HCT116 (cell line): ENCODE measurements around the gene MYBPC1.

Experiments used
- CTCF ChIP-seq, 3 experiments: fragments of 200-600 bp in 1 of 3; sonication (generic) in 1 of 3; IDR thresholded peaks in 2 of 3; conservative IDR thresholded peaks in 1 of 3; 2 replicates each; pipeline ENCODE4 v1.5.1; 2012 to 2017; ENCODE audit warnings: low read depth in 2 of 3, low read length in 2 of 3, antibody characterized with exemption in 1 of 3, borderline replicate concordance in 1 of 3, control low read depth in 1 of 3, mild to moderate bottlenecking in 1 of 3, mixed read lengths in 1 of 3, mixed run types in 1 of 3, moderate library complexity in 1 of 3; ENCODE audit not compliant: insufficient read depth in 1 of 3
- ELF1 ChIP-seq: IDR thresholded peaks from 2 replicates; pipeline ENCODE4 v1.6.1; 2012; ENCODE audit warnings: low read depth, borderline replicate concordance
- EZH2phosphoT487 ChIP-seq: fragments of 200-600 bp; IDR thresholded peaks from 2 replicates; pipeline ENCODE4 v1.6.1; 2018; ENCODE audit warnings: antibody characterized with exemption, borderline replicate concordance
- FOSL1 ChIP-seq: IDR thresholded peaks from 2 replicates; pipeline ENCODE4 v1.6.1; 2012; ENCODE audit warnings: low read depth
- POLR2A ChIP-seq: IDR thresholded peaks from 2 replicates; pipeline ENCODE4 v1.7.0; 2011; ENCODE audit warnings: borderline replicate concordance; ENCODE audit not compliant: insufficient read depth, insufficient read length; ENCODE audit errors: extremely low read depth
- POLR2AphosphoS5 ChIP-seq: IDR thresholded peaks from 2 replicates; pipeline ENCODE4 v1.6.1; 2011; ENCODE audit warnings: mild to moderate bottlenecking, low read depth, low read length, moderate library complexity
- RAD21 ChIP-seq: IDR thresholded peaks from 2 replicates; pipeline ENCODE4 v1.6.1; 2012; ENCODE audit warnings: low read depth, mild to moderate bottlenecking
- SIN3A ChIP-seq: IDR thresholded peaks from 2 replicates; pipeline ENCODE4 v1.6.1; 2012; ENCODE audit warnings: low read depth
- ZBTB33 ChIP-seq: IDR thresholded peaks from 2 replicates; pipeline ENCODE4 v1.6.1; 2011; ENCODE audit warnings: mild to moderate bottlenecking, low read length, moderate library complexity; ENCODE audit not compliant: insufficient replicate concordance; ENCODE audit errors: extremely low read depth
- TF ChIP-seq, protein P1 (sequence below): IDR thresholded peaks from 2 replicates; pipeline ENCODE4 v1.6.1; 2012; ENCODE audit warnings: low read depth
- TF ChIP-seq, protein P2 (sequence below): IDR thresholded peaks from 2 replicates; pipeline ENCODE4 v1.6.1; 2012

- TF ChIP-seq CTCF (IDR thresholded peaks at IDR 0.05 in 2 of 3, conservative IDR thresholded peaks at IDR 0.05 in 1 of 3; ENCODE audit: borderline replicate concordance in 1 of 3, insufficient read depth in 1 of 3, low read depth in 2 of 3, low read length in 2 of 3) (no peak), POLR2AphosphoS5 (no peak), EZH2phosphoT487 (no peak), RAD21 (no peak), ELF1 (no peak), ZBTB33 (no peak), SIN3A (no peak), FOSL1 (no peak), POLR2A (no peak)
- TF ChIP-seq, protein P1, sequence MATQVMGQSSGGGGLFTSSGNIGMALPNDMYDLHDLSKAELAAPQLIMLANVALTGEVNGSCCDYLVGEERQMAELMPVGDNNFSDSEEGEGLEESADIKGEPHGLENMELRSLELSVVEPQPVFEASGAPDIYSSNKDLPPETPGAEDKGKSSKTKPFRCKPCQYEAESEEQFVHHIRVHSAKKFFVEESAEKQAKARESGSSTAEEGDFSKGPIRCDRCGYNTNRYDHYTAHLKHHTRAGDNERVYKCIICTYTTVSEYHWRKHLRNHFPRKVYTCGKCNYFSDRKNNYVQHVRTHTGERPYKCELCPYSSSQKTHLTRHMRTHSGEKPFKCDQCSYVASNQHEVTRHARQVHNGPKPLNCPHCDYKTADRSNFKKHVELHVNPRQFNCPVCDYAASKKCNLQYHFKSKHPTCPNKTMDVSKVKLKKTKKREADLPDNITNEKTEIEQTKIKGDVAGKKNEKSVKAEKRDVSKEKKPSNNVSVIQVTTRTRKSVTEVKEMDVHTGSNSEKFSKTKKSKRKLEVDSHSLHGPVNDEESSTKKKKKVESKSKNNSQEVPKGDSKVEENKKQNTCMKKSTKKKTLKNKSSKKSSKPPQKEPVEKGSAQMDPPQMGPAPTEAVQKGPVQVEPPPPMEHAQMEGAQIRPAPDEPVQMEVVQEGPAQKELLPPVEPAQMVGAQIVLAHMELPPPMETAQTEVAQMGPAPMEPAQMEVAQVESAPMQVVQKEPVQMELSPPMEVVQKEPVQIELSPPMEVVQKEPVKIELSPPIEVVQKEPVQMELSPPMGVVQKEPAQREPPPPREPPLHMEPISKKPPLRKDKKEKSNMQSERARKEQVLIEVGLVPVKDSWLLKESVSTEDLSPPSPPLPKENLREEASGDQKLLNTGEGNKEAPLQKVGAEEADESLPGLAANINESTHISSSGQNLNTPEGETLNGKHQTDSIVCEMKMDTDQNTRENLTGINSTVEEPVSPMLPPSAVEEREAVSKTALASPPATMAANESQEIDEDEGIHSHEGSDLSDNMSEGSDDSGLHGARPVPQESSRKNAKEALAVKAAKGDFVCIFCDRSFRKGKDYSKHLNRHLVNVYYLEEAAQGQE: no peak
- TF ChIP-seq, protein P2, sequence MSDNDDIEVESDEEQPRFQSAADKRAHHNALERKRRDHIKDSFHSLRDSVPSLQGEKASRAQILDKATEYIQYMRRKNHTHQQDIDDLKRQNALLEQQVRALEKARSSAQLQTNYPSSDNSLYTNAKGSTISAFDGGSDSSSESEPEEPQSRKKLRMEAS: no peak
Measured at GRCh38 chr12:101719566-101719965, 124.8 kb downstream of the MYBPC1 start.
